Breast epithelium (tissue), 4 donors: Measurements from ENCODE around the gene OS9. TPM values are rescaled to one million over a fixed set of nuclear protein-coding genes. Genes with fewer than 3 reads are reported as not detected.
"Not testable (repeated sequence)": the region's sequence is repeated elsewhere in the genome, so short reads cannot be mapped to it uniquely, and the experiment has no call there.

Experiments
- DNase-seq, 2 donors: peaks; one replicate each; pipeline ENCODE4 v3.0.0-alpha.2; 2019; ENCODE audit warnings: low spot score in 2 of 2
- H3K27ac ChIP-seq, 2 donors: fragments of 200-600 bp; sonication (generic) in 1 of 2; one replicate each; pipeline ENCODE4 v1.5.1; 2016 to 2019; ENCODE audit warnings: mild to moderate bottlenecking in 1 of 2
- H3K27me3 ChIP-seq, 2 donors: fragments of 200-600 bp; sonication (generic) in 1 of 2; one replicate each; pipeline versions ENCODE4 v1.5.1 to v1.6.0; 2017 to 2019; ENCODE audit warnings: control low read depth in 1 of 2, mild to moderate bottlenecking in 1 of 2
- H3K36me3 ChIP-seq: fragments of 200-600 bp; one replicate; pipeline ENCODE4 v1.5.1; 2019
- H3K4me1 ChIP-seq, 2 donors: fragments of 200-600 bp; sonication (generic); one replicate each; pipeline ENCODE4 v1.5.1; 2016 to 2019; ENCODE audit warnings: control low read depth in 1 of 2
- H3K4me3 ChIP-seq, 3 donors: fragments of 200-600 bp; sonication (generic); 1 replicate in 2 of 3; 2 replicates in 1 of 3; pipeline ENCODE4 v1.5.1; 2016 to 2019; ENCODE audit warnings: mild to moderate bottlenecking in 3 of 3, moderate library complexity in 2 of 3
- H3K9me3 ChIP-seq, 2 donors: fragments of 200-600 bp; sonication (generic) in 1 of 2; one replicate each; pipeline ENCODE4 v1.5.1; 2016 to 2019; ENCODE audit warnings: control low read depth in 1 of 2
- POLR2A ChIP-seq: fragments of 450-650 bp; IDR thresholded peaks from one replicate; pipeline ENCODE4 v1.6.1; 2016; ENCODE audit warnings: antibody characterized with exemption, mild to moderate bottlenecking, moderate library complexity
- POLR2AphosphoS5 ChIP-seq, 3 donors: sonication (generic); formaldehyde crosslinking; IDR thresholded peaks; one replicate each; pipeline ENCODE4 v1.6.1; 2017; ENCODE audit warnings: antibody characterized with exemption in 3 of 3
- intact Hi-C: fragments of 100-400 bp; cut with DNase I; formaldehyde crosslinking; loops from one replicate; pipeline ENCODE4 v1.15.1; 2023; ENCODE audit warnings: low total_unique reads
- total RNA-seq, 3 donors: library from RNA; depleted of rRNA; stranded (reverse); fragments of >200 nt; gene quantifications; one replicate each; pipeline ENCODE4 v1.1.0, GENCODE V29; 2016
- TF ChIP-seq, protein P1 (sequence below), 3 donors: fragments of 450-650 bp; IDR thresholded peaks; one replicate each; pipeline ENCODE4 v1.5.1; 2016 to 2017; ENCODE audit warnings: antibody characterized with exemption in 3 of 3, mild to moderate bottlenecking in 3 of 3, moderate library complexity in 3 of 3

Gene OS9
- total RNA-seq, 3 donors from 2014 or later: 184 to 431 (median 213) TPM

DNA sequence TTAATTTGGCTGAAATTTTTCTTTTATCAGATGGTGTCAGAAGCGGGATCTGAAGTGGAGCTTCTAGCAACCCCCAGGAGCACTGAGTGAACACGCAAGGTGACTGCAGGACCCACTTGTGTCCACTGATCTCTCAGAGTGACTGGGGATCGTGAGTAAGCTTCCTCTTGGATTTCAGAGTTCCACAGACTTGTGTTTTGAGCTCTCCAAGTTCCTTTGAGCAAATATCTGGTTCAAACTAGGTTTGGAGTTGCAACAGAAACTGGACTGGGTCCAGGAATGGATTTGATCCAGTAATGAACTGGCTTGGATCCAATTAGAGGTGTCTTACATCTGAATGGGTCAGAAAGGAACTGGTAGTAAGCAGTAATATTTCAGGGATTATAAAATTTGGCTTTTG is 36.2 kb upstream of the OS9 start:
- no peaks in the 10 kb centered on the region for H3K4me1 ChIP-seq
- DNase-seq: peak in 1 of 2 donors; percentile 77
- no peaks in the 10 kb centered on the region for H3K36me3 ChIP-seq
- intact Hi-C loops: no loop called here
- peak overlapping the region; percentile 29 to 74 for H3K27ac ChIP-seq
- H3K9me3 ChIP-seq: no peaks in the 10 kb centered on the region
- TF ChIP-seq POLR2AphosphoS5 (IDR thresholded peaks at IDR 0.05): peak in 1 of 3 donors; percentile 49
- no peak for TF ChIP-seq POLR2A
- TF ChIP-seq, protein P1, sequence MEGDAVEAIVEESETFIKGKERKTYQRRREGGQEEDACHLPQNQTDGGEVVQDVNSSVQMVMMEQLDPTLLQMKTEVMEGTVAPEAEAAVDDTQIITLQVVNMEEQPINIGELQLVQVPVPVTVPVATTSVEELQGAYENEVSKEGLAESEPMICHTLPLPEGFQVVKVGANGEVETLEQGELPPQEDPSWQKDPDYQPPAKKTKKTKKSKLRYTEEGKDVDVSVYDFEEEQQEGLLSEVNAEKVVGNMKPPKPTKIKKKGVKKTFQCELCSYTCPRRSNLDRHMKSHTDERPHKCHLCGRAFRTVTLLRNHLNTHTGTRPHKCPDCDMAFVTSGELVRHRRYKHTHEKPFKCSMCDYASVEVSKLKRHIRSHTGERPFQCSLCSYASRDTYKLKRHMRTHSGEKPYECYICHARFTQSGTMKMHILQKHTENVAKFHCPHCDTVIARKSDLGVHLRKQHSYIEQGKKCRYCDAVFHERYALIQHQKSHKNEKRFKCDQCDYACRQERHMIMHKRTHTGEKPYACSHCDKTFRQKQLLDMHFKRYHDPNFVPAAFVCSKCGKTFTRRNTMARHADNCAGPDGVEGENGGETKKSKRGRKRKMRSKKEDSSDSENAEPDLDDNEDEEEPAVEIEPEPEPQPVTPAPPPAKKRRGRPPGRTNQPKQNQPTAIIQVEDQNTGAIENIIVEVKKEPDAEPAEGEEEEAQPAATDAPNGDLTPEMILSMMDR (IDR thresholded peaks at IDR 0.05): peak; percentile 22 to 33 (median 25)
- H3K4me3 ChIP-seq: no peak overlapping the region
- H3K27me3 ChIP-seq: no peaks in the 10 kb centered on the region

DNA sequence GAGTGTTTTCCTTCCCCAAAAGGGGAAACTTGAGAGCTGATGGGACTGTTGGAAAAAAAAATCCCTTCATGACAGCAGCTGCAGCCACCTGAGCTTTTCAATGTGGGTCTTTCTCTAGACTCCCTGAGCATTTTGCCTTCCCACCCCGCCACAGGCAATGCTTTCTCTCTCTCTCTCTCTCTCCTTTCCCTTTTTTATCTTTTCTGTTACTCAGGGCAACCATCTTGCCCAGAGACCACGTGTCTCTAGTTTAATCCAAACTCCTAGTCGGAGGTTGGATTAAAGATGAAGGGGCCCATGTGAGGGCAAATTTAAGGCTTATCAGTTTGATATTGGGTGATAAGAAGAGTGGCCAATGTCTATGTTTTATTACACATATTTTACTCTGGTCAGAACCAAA is 35.0 kb upstream of the OS9 start:
- Histone ChIP-seq H3K4me3 (no peak overlapping the region), H3K27ac (no peak overlapping the region), H3K9me3 (no peaks in the 10 kb centered on the region), H3K4me1 (no peaks in the 10 kb centered on the region), H3K36me3 (no peaks in the 10 kb centered on the region), H3K27me3 (no peaks in the 10 kb centered on the region)
- intact Hi-C loops: no loop called here
- no peak for DNase-seq
- no peak for TF ChIP-seq POLR2A
- no peak for TF ChIP-seq POLR2AphosphoS5 (IDR thresholded peaks at IDR 0.05)
- TF ChIP-seq, protein P1 (IDR thresholded peaks at IDR 0.05): no peak

DNA sequence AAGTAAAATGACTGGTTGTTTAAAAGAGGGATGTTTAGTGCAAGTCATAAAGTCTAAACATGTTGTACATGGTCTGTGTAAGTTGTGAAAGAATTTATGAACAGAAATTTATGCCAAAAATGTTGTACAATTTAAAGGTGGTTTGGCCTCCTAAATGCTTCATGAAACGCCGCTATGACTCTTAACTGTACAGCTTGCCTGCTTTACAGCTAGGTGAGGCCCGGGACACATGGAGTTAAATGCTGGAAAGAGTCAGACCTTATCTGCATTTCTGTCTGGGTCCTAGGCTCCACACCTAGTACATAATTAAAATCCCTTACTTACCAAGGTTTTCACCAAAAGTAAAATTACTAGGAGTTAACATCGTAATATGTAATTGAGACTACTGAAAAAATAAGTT is 32.6 kb upstream of the OS9 start:
- TF ChIP-seq, protein P1 (IDR thresholded peaks at IDR 0.05): no peak
- TF ChIP-seq POLR2A: no peak
- no peak for TF ChIP-seq POLR2AphosphoS5 (IDR thresholded peaks at IDR 0.05)
- DNase-seq: no peak
- Histone ChIP-seq H3K27ac (no peak overlapping the region), H3K4me3 (no peak overlapping the region), H3K9me3 (no peaks in the 10 kb centered on the region), H3K36me3 (no peaks in the 10 kb centered on the region), H3K4me1 (no peaks in the 10 kb centered on the region), H3K27me3 (no peaks in the 10 kb centered on the region)
- intact Hi-C loops: no loop called here

DNA sequence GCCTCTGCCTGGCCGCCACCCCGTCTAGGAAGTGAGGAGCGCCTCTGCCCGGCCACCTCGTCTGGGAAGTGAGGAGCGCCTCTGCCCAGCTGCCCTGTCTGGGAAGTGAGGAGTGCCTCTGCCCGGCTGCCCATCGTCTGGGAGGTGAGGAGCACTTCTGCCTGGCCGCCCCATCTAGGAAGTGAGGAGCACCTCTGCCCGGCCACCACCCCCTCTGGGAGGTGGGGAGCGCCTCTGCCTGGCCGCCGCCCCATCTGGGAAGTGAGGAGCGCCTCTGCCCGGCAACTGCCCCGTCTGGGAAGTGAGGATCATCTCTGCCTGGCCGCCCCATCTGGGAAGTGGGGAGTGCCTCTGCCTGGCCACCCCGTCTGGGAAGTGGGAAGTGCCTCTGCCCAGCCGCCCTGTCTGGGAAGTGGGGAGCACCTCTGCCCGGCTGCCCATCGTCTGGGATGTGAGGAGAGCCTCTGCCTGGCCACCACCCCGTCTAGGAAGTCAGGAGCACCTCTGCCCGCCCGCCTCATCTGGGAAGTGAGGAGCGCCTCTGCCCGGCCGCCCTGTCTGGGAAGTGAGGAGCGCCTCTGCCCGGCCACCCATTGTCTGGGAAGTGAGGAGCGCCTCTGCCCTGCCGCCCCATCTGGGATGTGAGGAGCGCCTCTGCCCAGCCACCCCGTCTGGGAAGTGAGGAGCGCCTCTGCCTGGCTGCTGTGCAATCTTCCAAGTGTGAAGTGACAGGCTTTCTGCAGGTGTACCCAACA is 28.7 kb upstream of the OS9 start:
- H3K36me3 ChIP-seq, H3K4me3 ChIP-seq, H3K4me1 ChIP-seq, H3K27me3 ChIP-seq, DNase-seq, intact Hi-C loops, H3K9me3 ChIP-seq, H3K27ac ChIP-seq: not testable (repeated sequence)

DNA sequence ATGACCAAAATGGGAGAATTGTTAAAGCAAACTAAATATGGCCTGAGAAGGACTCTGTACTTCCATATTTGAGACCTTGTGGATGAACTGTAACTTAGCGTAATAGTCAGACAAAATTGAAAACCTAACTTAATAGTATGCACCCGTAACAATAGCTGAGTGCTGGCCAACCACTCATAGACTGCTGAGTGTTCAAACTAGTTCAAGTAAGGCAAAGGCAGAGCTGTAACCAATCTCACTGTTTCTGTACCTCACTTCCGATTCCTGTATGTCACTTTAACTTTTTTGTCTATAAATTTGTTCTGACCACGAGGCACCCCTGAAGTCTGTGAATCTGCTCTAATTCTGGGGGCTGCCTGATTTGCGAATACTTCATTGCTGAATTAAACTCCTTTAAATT is 27.0 kb upstream of the OS9 start:
- Histone ChIP-seq H3K9me3 (no peaks in the 10 kb centered on the region), H3K36me3 (no peaks in the 10 kb centered on the region), H3K4me3 (no peak overlapping the region), H3K27me3 (no peaks in the 10 kb centered on the region), H3K27ac (no peak overlapping the region), H3K4me1 (no peaks in the 10 kb centered on the region)
- intact Hi-C loops: no loop called here
- DNase-seq: no peak
- TF ChIP-seq POLR2A: no peak
- TF ChIP-seq, protein P1 (IDR thresholded peaks at IDR 0.05): no peak
- no peak for TF ChIP-seq POLR2AphosphoS5 (IDR thresholded peaks at IDR 0.05)

DNA sequence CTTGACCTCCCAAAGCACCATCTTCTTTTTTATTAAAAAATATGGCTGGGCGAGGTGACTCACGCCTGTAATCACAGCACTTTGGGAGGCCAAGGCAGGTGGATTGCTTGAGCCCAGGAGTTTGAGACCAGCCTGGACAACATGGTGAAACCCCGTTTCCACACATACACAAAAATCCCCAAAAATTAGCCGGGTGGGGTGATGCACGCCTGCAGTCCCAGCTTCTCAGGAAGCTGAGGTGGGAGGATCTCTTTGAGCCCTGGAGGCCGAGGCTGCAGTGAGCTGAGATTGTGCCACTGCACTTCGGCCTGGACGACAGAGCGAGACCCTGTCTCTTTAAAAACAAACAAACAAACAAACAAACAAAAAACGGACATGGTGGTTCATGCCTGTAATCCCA is 24.2 kb upstream of the OS9 start:
- H3K4me3 ChIP-seq, intact Hi-C loops, DNase-seq, H3K4me1 ChIP-seq, H3K9me3 ChIP-seq, H3K27ac ChIP-seq, H3K36me3 ChIP-seq, H3K27me3 ChIP-seq: not testable (repeated sequence)

DNA sequence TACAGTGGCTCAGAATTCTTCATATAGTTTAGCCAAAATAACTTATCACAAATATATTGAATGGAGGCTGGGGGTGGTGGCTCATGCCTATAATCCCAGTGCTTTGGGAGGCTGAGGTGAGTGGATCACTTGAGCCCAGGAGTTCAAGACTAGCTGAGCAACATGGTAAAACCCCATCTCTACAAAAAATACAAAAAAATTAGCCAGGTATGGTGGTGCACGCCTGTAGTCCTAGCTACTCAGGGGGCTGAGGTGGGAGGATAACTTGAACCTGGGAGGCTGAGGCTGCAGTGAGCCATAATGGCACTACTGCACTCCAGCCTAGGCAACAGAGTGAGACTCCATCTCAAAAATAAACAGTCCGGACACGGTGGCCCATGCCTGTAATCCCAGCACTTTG is 22.1 kb upstream of the OS9 start:
- DNase-seq, H3K36me3 ChIP-seq, H3K4me3 ChIP-seq, H3K27me3 ChIP-seq, intact Hi-C loops, H3K4me1 ChIP-seq, H3K27ac ChIP-seq, H3K9me3 ChIP-seq: not testable (repeated sequence)
